Pancreas (tissue), 10 donors: ENCODE results near the gene PPP1R1C. TPM values are rescaled to one million over a fixed set of nuclear protein-coding genes. Genes with fewer than 3 reads are reported as not detected.

Source experiments
- ATAC-seq, 4 donors: fragments of 200-7000 bp; cut with Tn5 transposase; one replicate each; pipeline versions ENCODE4 v1.8.0 to v1.9.1; 2020; ENCODE audit warnings: mild to moderate bottlenecking in 4 of 4, moderate library complexity in 4 of 4
- DNase-seq, 6 donors: peaks; one replicate each; pipeline ENCODE4 v3.0.0-alpha.2; 2020
- FAIRE-seq: peaks from 2 replicates; lab custom pipeline; 2012; peaks lifted over from hg19 to GRCh38; lab: Jason Lieb, UNC
- H3K27ac ChIP-seq, 4 donors: fragments of 200-600 bp; sonication (generic); 1 replicate in 3 of 4; 2 replicates in 1 of 4; pipeline versions ENCODE4 v1.5.0 to v1.8.0; 2020
- H3K27me3 ChIP-seq, 4 donors: fragments of 200-600 bp; one replicate each; pipeline ENCODE4 v1.8.0; 2021
- H3K36me3 ChIP-seq, 3 donors: fragments of 200-600 bp; sonication (generic) in 1 of 3; one replicate each; pipeline versions ENCODE4 v1.5.0 to v1.8.0; 2020 to 2021
- H3K4me1 ChIP-seq, 3 donors: fragments of 200-600 bp; one replicate each; pipeline ENCODE4 v1.8.0; 2021
- H3K4me3 ChIP-seq, 4 donors: fragments of 200-600 bp; sonication (generic) in 2 of 4; one replicate each; pipeline versions ENCODE4 v1.5.0 to v1.8.0; 2020 to 2021
- H3K9me3 ChIP-seq, 4 donors: fragments of 200-600 bp; one replicate each; pipeline ENCODE4 v1.8.0; 2021
- WGBS, 2 donors: extraction: QIAGEN DNeasy Blood & Tissue Kit; methylation state at CpG; one replicate each; pipeline ENCODE4 v1.1.7; 2013; 5-methylcytosine and 5-hydroxymethylcytosine counted together
- intact Hi-C, 3 donors: fragments of 100-400 bp; cut with DNase I; formaldehyde crosslinking; loops; one replicate each; pipeline versions ENCODE4 v1.11.1 to v1.14.2; 2022
- polyA plus RNA-seq, 2 donors: library from polyadenylated mRNA; stranded (reverse); fragments of 200-250 nt; gene quantifications; one replicate each; pipeline ENCODE4 v1.2.3, GENCODE V29; 2013
- total RNA-seq, 6 donors: library from RNA; stranded (reverse); fragmentation: NEBNext Ultra II Directional in 4 of 6; extraction: Animal tissue kit (Norgen Biotek cat#: 25700) in 4 of 6; gene quantifications; one replicate each; pipeline versions ENCODE4 v1.2.1 to v1.2.4, GENCODE V29; 2021 to 2023
- TF ChIP-seq, protein P1 (sequence below), 4 donors: fragments of 200-600 bp; sonication (generic) in 3 of 4; IDR thresholded peaks; one replicate each; pipeline versions ENCODE4 v1.5.0 to v1.8.0; 2021; ENCODE audit warnings: antibody characterized with exemption in 4 of 4
- donor health status: healthy with polysubstance abuse.
- donor health status: DM: no; HTN: no; CAD: no; lungs with moderate emphysema.
- donor health status: DM: no; HTN: no; CAD: no.
- donor health status: control.
- donor health status: control.
- donor health status: Bipolar disorder and iron deficiency.
- donor health status: DM: yes; HTN: yes; CAD: no.
- donor health status: DM: no; HTN: no; CAD: no.
- donor health status: DM: no; HTN: no; CAD: no.
- donor health status: DM: yes; HTN: yes; CAD: no.

PPP1R1C gene
- total and polyA plus RNA-seq, 8 donors: 0.20 to 2.4 (median 0.73) TPM

DNA sequence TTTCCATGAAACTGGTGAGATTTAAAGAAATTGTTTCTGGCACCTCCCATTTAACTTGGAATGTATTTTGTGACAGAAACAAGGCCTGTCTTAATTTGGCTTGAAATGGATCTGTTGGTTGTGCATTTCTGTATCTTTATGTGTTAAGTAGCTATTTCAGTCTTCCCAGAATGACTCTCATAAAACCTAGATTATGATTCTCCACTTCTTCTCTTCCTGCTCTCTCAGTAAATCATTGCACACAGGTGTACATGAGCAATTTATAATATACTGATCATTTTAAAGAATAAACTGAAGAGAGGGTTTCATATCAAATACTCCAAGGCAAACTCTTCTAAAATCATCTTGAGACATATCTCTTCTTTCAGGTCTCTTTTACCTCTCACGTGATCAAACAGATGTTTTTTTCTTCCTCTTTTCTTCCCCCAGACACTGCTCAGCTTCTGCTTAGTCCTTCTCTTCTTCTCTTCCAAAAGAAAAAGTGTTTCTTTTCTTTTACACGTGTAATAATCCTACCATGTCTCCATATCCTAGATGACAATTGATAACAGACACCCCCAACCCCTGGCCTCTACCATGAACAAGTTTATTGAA lies 112.0 kb downstream of the PPP1R1C start:
- Histone ChIP-seq H3K9me3 (no peaks in the 10 kb centered on the region), H3K4me3 (no peak overlapping the region), H3K27ac (no peak overlapping the region), H3K36me3 (no peaks in the 10 kb centered on the region), H3K4me1 (no peaks in the 10 kb centered on the region), H3K27me3 (no peaks in the 10 kb centered on the region)
- WGBS, 2 donors: 63 to 70% methylated on average over 2 of the region's 2 CpGs
- TF ChIP-seq, protein P1, sequence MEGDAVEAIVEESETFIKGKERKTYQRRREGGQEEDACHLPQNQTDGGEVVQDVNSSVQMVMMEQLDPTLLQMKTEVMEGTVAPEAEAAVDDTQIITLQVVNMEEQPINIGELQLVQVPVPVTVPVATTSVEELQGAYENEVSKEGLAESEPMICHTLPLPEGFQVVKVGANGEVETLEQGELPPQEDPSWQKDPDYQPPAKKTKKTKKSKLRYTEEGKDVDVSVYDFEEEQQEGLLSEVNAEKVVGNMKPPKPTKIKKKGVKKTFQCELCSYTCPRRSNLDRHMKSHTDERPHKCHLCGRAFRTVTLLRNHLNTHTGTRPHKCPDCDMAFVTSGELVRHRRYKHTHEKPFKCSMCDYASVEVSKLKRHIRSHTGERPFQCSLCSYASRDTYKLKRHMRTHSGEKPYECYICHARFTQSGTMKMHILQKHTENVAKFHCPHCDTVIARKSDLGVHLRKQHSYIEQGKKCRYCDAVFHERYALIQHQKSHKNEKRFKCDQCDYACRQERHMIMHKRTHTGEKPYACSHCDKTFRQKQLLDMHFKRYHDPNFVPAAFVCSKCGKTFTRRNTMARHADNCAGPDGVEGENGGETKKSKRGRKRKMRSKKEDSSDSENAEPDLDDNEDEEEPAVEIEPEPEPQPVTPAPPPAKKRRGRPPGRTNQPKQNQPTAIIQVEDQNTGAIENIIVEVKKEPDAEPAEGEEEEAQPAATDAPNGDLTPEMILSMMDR (IDR thresholded peaks at IDR 0.05): no peak
- intact Hi-C loops: no loop called here
- FAIRE-seq (no peak), ATAC-seq (no peak), DNase-seq (no peak)

DNA sequence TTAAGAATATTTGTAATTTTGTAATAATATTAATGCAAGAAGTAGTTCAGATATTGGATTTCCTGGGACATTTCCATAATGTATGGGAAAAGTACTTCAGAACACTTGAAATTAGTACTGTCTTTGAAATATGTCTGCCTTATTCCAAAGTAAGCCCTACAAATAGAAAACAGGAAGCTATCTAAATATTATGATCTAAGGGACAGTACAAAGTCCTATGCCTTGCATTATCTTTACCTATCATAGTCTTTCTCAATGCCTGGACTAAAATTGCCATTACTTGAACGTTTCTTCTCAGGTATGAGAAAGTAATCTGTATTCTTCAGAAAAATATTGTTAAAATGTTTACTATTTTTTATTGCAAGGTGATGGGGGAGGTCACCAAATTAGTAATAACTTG lies 113.0 kb downstream of the PPP1R1C start:
- ATAC-seq (no peak), DNase-seq (no peak), FAIRE-seq (no peak)
- Histone ChIP-seq H3K36me3 (no peaks in the 10 kb centered on the region), H3K4me3 (no peak overlapping the region), H3K27me3 (no peaks in the 10 kb centered on the region), H3K27ac (no peak overlapping the region), H3K9me3 (no peaks in the 10 kb centered on the region), H3K4me1 (no peaks in the 10 kb centered on the region)
- WGBS, 2 donors: 59 to 82% methylated on average over 1 of the region's 1 CpG
- intact Hi-C loops: no loop called here
- TF ChIP-seq, protein P1 (IDR thresholded peaks at IDR 0.05): no peak

DNA sequence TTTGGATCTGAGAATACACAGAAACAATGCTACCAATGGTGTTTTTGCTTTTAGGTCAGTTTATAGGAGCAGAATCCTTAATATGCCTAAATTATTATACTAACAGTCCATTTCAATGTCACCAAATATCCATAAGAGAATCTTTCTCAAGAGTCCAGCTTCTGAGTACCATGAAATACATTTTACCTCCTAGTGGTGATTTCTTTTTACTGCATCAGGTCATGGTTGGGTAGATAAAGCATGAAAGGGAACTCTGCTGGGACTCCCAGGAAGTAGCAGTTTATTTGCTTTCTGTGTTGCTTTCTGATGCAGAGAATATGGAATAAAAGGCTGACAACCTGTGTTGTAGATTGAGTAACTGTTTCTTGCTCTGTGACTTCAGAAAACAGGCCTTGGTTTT lies 115.6 kb downstream of the PPP1R1C start:
- Histone ChIP-seq H3K27ac (no peak overlapping the region), H3K27me3 (no peaks in the 10 kb centered on the region), H3K9me3 (no peaks in the 10 kb centered on the region), H3K36me3 (no peaks in the 10 kb centered on the region), H3K4me1 (no peaks in the 10 kb centered on the region), H3K4me3 (no peak overlapping the region)
- DNase-seq: no peak
- no peak for ATAC-seq
- TF ChIP-seq, protein P1 (IDR thresholded peaks at IDR 0.05): no peak
- FAIRE-seq: no peak
- intact Hi-C loops: no loop called here

DNA sequence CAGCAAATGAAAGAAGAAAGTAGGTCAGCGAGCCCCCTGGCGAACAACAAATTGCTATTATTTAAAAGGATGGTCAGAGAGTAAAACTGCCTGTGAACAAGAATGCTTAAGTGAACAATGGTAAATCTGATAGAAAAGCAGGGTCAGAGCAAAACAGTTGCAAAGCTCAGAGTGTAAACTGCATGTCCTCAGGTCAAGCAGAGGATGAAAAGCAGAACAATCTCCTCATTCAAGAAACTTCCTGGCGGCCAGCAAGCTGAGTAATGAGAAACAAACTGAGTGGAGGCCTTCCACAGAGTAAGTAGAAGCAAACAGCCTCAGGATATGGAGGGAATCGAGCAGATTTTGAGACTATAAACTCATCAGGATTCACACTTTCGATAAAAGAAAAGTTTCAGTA lies 117.9 kb downstream of the PPP1R1C start:
- Histone ChIP-seq H3K4me1 (no peaks in the 10 kb centered on the region), H3K27me3 (no peaks in the 10 kb centered on the region), H3K27ac (no peak overlapping the region), H3K36me3 (no peaks in the 10 kb centered on the region), H3K4me3 (no peak overlapping the region), H3K9me3 (no peaks in the 10 kb centered on the region)
- 80 to 81% methylated on average over 5 of the region's 5 CpGs for WGBS, 2 donors
- ATAC-seq (no peak), FAIRE-seq (no peak), DNase-seq (no peak)
- TF ChIP-seq, protein P1 (IDR thresholded peaks at IDR 0.05): no peak
- intact Hi-C loops: no loop called here

DNA sequence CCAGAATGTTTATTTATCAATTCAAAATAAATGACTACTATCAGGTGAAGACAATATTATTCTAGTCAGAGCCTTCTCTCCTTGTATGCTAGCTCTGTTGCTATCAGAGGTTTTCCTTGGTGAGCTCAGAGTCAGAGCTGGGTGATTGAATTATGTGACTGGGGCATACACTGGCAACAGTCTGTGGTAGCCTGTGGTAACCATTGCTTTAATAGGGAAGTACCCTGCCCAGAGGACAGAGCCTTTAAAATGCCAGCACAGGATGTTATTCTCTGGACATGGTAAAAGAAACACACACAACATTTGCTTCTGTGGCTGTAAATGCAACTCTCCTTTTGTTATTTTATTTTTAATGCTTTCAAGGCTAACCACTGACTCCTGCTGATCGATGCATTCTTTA lies 124.7 kb downstream of the PPP1R1C start:
- DNase-seq (no peak), ATAC-seq (no peak), FAIRE-seq (no peak)
- H3K27me3 ChIP-seq: no peaks in the 10 kb centered on the region
- intact Hi-C loops: no loop called here
- H3K4me3 ChIP-seq: no peak overlapping the region
- H3K36me3 ChIP-seq: no peaks in the 10 kb centered on the region
- H3K9me3 ChIP-seq: no peaks in the 10 kb centered on the region
- 54 to 62% methylated on average over 1 of the region's 1 CpG for whole genome bisulfite sequencing, 2 donors
- H3K4me1 ChIP-seq: no peaks in the 10 kb centered on the region
- H3K27ac ChIP-seq: no peak overlapping the region
- TF ChIP-seq, protein P1 (IDR thresholded peaks at IDR 0.05): no peak
